WTC11 (cell line): ENCODE results near the gene WDR62. TPM values are rescaled to one million over a fixed set of nuclear protein-coding genes. Genes with fewer than 3 reads are reported as not detected.

Experiments used
- ATAC-seq: fragments of 200-7000 bp; cut with Tn5 transposase; 2 replicates; pipeline ENCODE4 v1.10.0; 2021; ENCODE audit warnings: mild to moderate bottlenecking, moderate library complexity
- CTCF ChIA-PET: fragments of 300-600 bp; sonication (Branson Sonifier 250); formaldehyde crosslinking; loops from one replicate; lab custom pipeline; 2021; ENCODE audit warnings: antibody characterized with exemption; lab: Charles Lee
- POLR2A ChIA-PET: fragments of 350-600 bp; sonication (Branson Sonifier 250); formaldehyde crosslinking; loops from one replicate; lab custom pipeline; 2021; ENCODE audit warnings: antibody characterized with exemption; lab: Charles Lee
- DNase-seq: peaks from one replicate; pipeline ENCODE4 v3.0.0; 2021; ENCODE audit warnings: low spot score
- H3K27ac Mint-ChIP-seq: 2 replicates; pipeline ENCODE4 v1.8.0; 2021; ENCODE audit warnings: mixed read lengths
- H3K27me3 Mint-ChIP-seq: 2 replicates; pipeline ENCODE4 v1.8.0; 2021; ENCODE audit warnings: low read depth, mild to moderate bottlenecking, moderate library complexity, mixed read lengths
- H3K36me3 Mint-ChIP-seq: 2 replicates; pipeline ENCODE4 v1.8.0; 2021; ENCODE audit warnings: mixed read lengths
- H3K4me1 Mint-ChIP-seq: 2 replicates; pipeline ENCODE4 v1.8.0; 2022; ENCODE audit warnings: mixed read lengths
- H3K4me3 Mint-ChIP-seq: 2 replicates; pipeline ENCODE4 v1.8.0; 2021; ENCODE audit warnings: mild to moderate bottlenecking, moderate library complexity, mixed read lengths
- H3K9me3 Mint-ChIP-seq: 2 replicates; pipeline ENCODE4 v1.8.0; 2021; ENCODE audit warnings: mixed read lengths
- ATF1 ChIP-seq: sonication (generic); formaldehyde crosslinking; IDR thresholded peaks from 2 replicates; pipeline ENCODE4 v1.8.1; 2023; ENCODE audit warnings: mild to moderate bottlenecking, moderate library complexity, missing genetic modification reagents
- ELF4 ChIP-seq: sonication (generic); formaldehyde crosslinking; IDR thresholded peaks from 2 replicates; pipeline ENCODE4 v1.8.1; 2022; ENCODE audit warnings: low read depth, mild to moderate bottlenecking, moderate library complexity, missing genetic modification reagents
- ESRRA ChIP-seq: sonication (generic); formaldehyde crosslinking; IDR thresholded peaks from 2 replicates; pipeline ENCODE4 v1.8.1; 2022; ENCODE audit warnings: mild to moderate bottlenecking, missing genetic modification reagents, borderline replicate concordance
- FOXK1 ChIP-seq: sonication (generic); formaldehyde crosslinking; IDR thresholded peaks from 2 replicates; pipeline ENCODE4 v1.8.0; 2022; ENCODE audit warnings: mild to moderate bottlenecking, moderate library complexity, missing genetic modification reagents
- HMGA2 ChIP-seq: fragments of 250-450 bp; sonication (Bioruptor Pico); IDR thresholded peaks from 2 replicates; pipeline ENCODE4 v1.4.0; 2021; ENCODE audit warnings: mild to moderate bottlenecking, moderate library complexity
- IRF2 ChIP-seq: sonication (generic); formaldehyde crosslinking; IDR thresholded peaks from 2 replicates; pipeline ENCODE4 v1.8.0; 2022; ENCODE audit warnings: low read depth, missing genetic modification reagents, borderline replicate concordance
- MYBL2 ChIP-seq: sonication (generic); formaldehyde crosslinking; IDR thresholded peaks from 2 replicates; pipeline ENCODE4 v1.8.1; 2023; ENCODE audit warnings: mild to moderate bottlenecking, moderate library complexity, missing genetic modification reagents
- SOX15 ChIP-seq: fragments of 250-450 bp; sonication (Bioruptor Pico); IDR thresholded peaks from 2 replicates; pipeline ENCODE4 v1.9.0; 2021; ENCODE audit warnings: mild to moderate bottlenecking
- ZBTB21 ChIP-seq: sonication (generic); formaldehyde crosslinking; IDR thresholded peaks from 2 replicates; pipeline ENCODE4 v1.8.1; 2023; ENCODE audit warnings: mild to moderate bottlenecking, missing genetic modification reagents, borderline replicate concordance
- ZNF121 ChIP-seq: sonication (generic); formaldehyde crosslinking; IDR thresholded peaks from 2 replicates; pipeline ENCODE4 v1.8.0; 2023; ENCODE audit warnings: missing genetic modification reagents
- ZNF416 ChIP-seq: fragments of 250-450 bp; sonication (Bioruptor Pico); IDR thresholded peaks from 2 replicates; pipeline ENCODE4 v1.9.0; 2021; ENCODE audit warnings: mild to moderate bottlenecking, inconsistent platforms
- total RNA-seq: library from RNA; stranded (reverse); gene quantifications from 3 replicates; pipeline ENCODE4 v1.2.3, GENCODE V29; 2021
- TF ChIP-seq, protein P1 (sequence below): fragments of 200-600 bp; IDR thresholded peaks from 2 replicates; pipeline ENCODE4 v1.8.0; 2022; ENCODE audit warnings: antibody characterized with exemption
- TF ChIP-seq, protein P2 (sequence below): sonication (generic); formaldehyde crosslinking; IDR thresholded peaks from 2 replicates; pipeline ENCODE4 v1.8.1; 2022; ENCODE audit warnings: mild to moderate bottlenecking, moderate library complexity, missing genetic modification reagents
- TF ChIP-seq, protein P3 (sequence below): fragments of 250-450 bp; sonication (Bioruptor Pico); IDR thresholded peaks from 2 replicates; pipeline ENCODE4 v2.1.2; 2022; ENCODE audit warnings: mild to moderate bottlenecking, moderate library complexity
- TF ChIP-seq, protein P4 (sequence below): sonication (generic); formaldehyde crosslinking; IDR thresholded peaks from 2 replicates; pipeline ENCODE4 v1.8.1; 2023; ENCODE audit warnings: mild to moderate bottlenecking, missing genetic modification reagents
- TF ChIP-seq, protein P5 (sequence below): sonication (generic); formaldehyde crosslinking; IDR thresholded peaks from 2 replicates; pipeline ENCODE4 v1.8.0; 2022; ENCODE audit warnings: mild to moderate bottlenecking, missing genetic modification reagents
- TF ChIP-seq, protein P6 (sequence below): sonication (generic); formaldehyde crosslinking; conservative IDR thresholded peaks from 2 replicates; pipeline ENCODE4 v1.8.1; 2022; ENCODE audit warnings: mild to moderate bottlenecking, missing genetic modification reagents
- TF ChIP-seq, protein P7 (sequence below): fragments of 250-450 bp; sonication (Bioruptor Pico); conservative IDR thresholded peaks from 2 replicates; pipeline ENCODE4 v1.9.0; 2021; ENCODE audit warnings: mild to moderate bottlenecking

The WDR62 gene
- total RNA-seq, 1 experiment from 2014 or later, result 40.0 TPM

DNA sequence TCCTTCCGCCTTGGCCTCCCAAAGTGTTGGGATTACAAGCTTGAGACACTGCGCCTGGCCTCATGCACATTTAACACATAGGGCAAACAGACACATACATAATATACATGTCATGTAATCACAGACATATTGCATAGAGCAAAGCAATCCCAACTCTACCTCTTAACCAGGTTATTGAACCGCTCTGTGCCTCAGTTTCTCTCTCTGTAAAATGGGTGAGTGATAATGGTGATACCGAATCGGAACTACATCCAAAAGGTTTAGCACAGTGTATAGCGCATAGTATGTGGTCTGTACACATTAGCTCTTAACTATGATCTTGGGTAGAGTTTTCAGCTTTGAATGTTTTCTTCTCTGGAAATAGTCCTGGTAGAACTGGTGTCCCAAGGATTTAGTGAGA is 89.9 kb downstream of the WDR62 start (continued):
- TF ChIP-seq, protein P1, sequence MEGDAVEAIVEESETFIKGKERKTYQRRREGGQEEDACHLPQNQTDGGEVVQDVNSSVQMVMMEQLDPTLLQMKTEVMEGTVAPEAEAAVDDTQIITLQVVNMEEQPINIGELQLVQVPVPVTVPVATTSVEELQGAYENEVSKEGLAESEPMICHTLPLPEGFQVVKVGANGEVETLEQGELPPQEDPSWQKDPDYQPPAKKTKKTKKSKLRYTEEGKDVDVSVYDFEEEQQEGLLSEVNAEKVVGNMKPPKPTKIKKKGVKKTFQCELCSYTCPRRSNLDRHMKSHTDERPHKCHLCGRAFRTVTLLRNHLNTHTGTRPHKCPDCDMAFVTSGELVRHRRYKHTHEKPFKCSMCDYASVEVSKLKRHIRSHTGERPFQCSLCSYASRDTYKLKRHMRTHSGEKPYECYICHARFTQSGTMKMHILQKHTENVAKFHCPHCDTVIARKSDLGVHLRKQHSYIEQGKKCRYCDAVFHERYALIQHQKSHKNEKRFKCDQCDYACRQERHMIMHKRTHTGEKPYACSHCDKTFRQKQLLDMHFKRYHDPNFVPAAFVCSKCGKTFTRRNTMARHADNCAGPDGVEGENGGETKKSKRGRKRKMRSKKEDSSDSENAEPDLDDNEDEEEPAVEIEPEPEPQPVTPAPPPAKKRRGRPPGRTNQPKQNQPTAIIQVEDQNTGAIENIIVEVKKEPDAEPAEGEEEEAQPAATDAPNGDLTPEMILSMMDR, result no peak
- TF ChIP-seq MYBL2 (no peak), ZNF121 (CRISPR knock-in tag) (no peak)

DNA sequence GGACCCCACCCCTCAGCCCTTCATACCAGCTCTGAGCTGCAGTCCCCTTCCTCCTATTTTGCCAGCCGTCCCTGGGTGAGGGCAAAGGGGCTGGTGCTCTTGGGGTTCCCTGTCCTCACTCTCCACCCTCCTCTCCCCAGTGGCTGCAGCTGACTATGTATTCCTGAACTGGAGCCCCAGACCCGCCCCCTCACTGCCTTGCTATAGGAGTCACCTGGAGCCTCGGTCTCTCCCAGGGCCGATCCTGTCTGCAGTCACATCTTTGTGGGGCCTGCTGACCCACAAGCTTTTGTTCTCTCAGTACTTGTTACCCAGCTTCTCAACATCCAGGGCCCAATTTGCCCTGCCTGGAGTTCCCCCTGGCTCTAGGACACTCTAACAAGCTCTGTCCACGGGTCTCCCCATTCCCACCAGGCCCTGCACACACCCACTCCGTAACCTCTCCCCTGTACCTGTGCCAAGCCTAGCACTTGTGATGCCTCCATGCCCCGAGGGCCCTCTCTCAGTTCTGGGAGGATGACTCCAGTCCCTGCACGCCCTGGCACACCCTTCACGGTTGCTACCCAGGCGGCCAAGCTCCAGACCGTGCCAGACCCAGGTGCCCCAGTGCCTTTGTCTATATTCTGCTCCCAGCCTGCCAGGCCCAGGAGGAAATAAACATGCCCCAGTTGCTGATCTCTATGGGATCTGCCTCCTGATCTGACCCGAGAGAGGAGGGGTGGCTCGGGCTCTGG is 95.1 kb downstream of the WDR62 start:
- no peak for ATAC-seq
- POLR2A ChIA-PET, result no interaction called here
- H3K36me3 Mint-ChIP-seq, result peaks cover 52% of the 10 kb centered on the region
- no peak overlapping the region for H3K4me3 Mint-ChIP-seq
- no peak overlapping the region for H3K27ac Mint-ChIP-seq
- no peak for DNase-seq
- TF ChIP-seq, protein P2, sequence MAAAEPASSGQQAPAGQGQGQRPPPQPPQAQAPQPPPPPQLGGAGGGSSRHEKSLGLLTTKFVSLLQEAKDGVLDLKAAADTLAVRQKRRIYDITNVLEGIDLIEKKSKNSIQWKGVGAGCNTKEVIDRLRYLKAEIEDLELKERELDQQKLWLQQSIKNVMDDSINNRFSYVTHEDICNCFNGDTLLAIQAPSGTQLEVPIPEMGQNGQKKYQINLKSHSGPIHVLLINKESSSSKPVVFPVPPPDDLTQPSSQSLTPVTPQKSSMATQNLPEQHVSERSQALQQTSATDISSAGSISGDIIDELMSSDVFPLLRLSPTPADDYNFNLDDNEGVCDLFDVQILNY (CRISPR knock-in tag), result no peak
- TF ChIP-seq ZBTB21 (no peak), FOXK1 (no peak), ZNF121 (CRISPR knock-in tag) (no peak), ZNF416 (CRISPR knock-in tag) (no peak), ELF4 (CRISPR knock-in tag) (no peak), IRF2 (CRISPR knock-in tag) (no peak), SOX15 (CRISPR knock-in tag) (no peak), HMGA2 (no peak), ATF1 (CRISPR knock-in tag) (no peak), ESRRA (CRISPR knock-in tag) (no peak)
- TF ChIP-seq, protein P3, sequence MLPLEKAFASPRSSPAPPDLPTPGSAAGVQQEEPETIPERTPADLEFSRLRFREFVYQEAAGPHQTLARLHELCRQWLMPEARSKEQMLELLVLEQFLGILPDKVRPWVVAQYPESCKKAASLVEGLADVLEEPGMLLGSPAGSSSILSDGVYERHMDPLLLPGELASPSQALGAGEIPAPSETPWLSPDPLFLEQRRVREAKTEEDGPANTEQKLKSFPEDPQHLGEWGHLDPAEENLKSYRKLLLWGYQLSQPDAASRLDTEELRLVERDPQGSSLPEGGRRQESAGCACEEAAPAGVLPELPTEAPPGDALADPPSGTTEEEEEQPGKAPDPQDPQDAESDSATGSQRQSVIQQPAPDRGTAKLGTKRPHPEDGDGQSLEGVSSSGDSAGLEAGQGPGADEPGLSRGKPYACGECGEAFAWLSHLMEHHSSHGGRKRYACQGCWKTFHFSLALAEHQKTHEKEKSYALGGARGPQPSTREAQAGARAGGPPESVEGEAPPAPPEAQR (CRISPR knock-in tag), result no peak
- TF ChIP-seq, protein P4, sequence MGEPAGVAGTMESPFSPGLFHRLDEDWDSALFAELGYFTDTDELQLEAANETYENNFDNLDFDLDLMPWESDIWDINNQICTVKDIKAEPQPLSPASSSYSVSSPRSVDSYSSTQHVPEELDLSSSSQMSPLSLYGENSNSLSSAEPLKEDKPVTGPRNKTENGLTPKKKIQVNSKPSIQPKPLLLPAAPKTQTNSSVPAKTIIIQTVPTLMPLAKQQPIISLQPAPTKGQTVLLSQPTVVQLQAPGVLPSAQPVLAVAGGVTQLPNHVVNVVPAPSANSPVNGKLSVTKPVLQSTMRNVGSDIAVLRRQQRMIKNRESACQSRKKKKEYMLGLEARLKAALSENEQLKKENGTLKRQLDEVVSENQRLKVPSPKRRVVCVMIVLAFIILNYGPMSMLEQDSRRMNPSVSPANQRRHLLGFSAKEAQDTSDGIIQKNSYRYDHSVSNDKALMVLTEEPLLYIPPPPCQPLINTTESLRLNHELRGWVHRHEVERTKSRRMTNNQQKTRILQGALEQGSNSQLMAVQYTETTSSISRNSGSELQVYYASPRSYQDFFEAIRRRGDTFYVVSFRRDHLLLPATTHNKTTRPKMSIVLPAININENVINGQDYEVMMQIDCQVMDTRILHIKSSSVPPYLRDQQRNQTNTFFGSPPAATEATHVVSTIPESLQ (CRISPR knock-in tag), result no peak
- TF ChIP-seq, protein P5, sequence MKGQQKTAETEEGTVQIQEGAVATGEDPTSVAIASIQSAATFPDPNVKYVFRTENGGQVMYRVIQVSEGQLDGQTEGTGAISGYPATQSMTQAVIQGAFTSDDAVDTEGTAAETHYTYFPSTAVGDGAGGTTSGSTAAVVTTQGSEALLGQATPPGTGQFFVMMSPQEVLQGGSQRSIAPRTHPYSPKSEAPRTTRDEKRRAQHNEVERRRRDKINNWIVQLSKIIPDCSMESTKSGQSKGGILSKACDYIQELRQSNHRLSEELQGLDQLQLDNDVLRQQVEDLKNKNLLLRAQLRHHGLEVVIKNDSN (CRISPR knock-in tag), result no peak
- TF ChIP-seq, protein P6, sequence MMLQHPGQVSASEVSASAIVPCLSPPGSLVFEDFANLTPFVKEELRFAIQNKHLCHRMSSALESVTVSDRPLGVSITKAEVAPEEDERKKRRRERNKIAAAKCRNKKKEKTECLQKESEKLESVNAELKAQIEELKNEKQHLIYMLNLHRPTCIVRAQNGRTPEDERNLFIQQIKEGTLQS (CRISPR knock-in tag), result no peak
- TF ChIP-seq, protein P7, sequence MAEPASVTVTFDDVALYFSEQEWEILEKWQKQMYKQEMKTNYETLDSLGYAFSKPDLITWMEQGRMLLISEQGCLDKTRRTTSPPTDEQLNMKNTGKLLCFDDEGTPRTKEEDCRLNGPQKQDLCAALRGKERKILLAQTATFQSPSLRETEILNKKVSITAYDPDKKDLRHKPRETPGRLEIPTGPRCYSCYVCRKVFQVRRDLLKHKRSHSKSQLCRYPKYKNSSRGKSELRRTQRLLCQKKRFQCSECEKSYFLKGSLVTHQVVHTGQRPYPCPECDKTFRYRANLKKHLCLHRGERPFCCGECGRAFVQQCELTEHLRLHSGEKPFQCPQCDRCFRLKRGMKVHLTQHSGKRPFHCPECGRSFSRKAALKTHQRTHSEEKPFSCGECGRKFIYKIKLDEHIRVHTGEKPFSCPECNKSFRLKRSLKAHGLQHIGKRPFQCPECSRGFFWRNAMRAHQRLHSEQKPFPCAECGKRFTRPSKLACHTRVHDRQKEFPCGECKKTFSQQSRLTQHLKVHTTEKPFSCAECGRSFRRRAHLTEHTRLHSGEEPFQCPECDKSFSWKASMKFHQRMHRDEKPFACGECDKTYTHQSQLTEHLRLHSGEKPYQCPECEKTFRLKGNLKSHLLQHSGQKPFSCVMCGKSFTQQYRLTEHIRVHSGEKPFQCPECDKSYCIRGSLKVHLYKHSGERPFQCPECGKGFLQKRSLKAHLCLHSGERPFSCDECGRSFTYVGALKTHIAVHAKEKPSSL (CRISPR knock-in tag), result no peak
- TF ChIP-seq, all 79 proteins: peak for 0
- Mint-ChIP-seq H3K4me1 (0 out of 2 replicates have a peak, but pooled peaks cover 2% of the 10 kb centered on the region), H3K27me3 (no peaks in the 10 kb centered on the region; the same call in 1 of the 2 replicates), H3K9me3 (no peaks in the 10 kb centered on the region)
- CTCF ChIA-PET, result interaction anchor here (2.6 kb wide), 1 partner anchor 22 kb away, joined by 11 read pairs; no protein-coding TSS in a partner anchor
